Hepatocyte (in vitro differentiated cells): ENCODE data around the gene NIPAL3. TPM values are rescaled to one million over a fixed set of nuclear protein-coding genes. Genes with fewer than 3 reads are reported as not detected.
"Not testable (repeated sequence)": the region's sequence is repeated elsewhere in the genome, so short reads cannot be mapped to it uniquely, and the experiment has no call there.

Experiments used
- DNase-seq: peaks from one replicate; pipeline ENCODE4 v3.0.0-alpha.2; 2016; ENCODE audit warnings: low spot score
- H2AFZ ChIP-seq: fragments of 200-600 bp; sonication (generic); 2 replicates; pipeline ENCODE4 v1.6.0; 2016; ENCODE audit warnings: antibody characterized with exemption, mild to moderate bottlenecking
- H3K27ac ChIP-seq: fragments of 200-600 bp; sonication (generic); 2 replicates; pipeline ENCODE4 v1.5.1; 2016; ENCODE audit warnings: mild to moderate bottlenecking
- H3K27me3 ChIP-seq: fragments of 200-600 bp; sonication (generic); 2 replicates; pipeline ENCODE4 v1.6.1; 2016
- H3K36me3 ChIP-seq: fragments of 200-600 bp; sonication (generic); replicated peaks from 2 replicates; pipeline ENCODE4 v1.5.1; 2016; ENCODE audit warnings: low read depth; ENCODE audit not compliant: insufficient read depth
- H3K4me1 ChIP-seq: fragments of 200-600 bp; sonication (generic); 2 replicates; pipeline ENCODE4 v1.5.1; 2016; ENCODE audit warnings: mild to moderate bottlenecking, moderate library complexity; ENCODE audit not compliant: insufficient read depth
- H3K4me2 ChIP-seq: fragments of 200-600 bp; sonication (generic); 2 replicates; pipeline ENCODE4 v1.6.0; 2016
- H3K4me3 ChIP-seq: fragments of 200-600 bp; sonication (generic); 2 replicates; pipeline ENCODE4 v1.5.1; 2016; ENCODE audit warnings: mild to moderate bottlenecking
- H3K79me2 ChIP-seq: fragments of 200-600 bp; sonication (generic); 2 replicates; pipeline ENCODE4 v1.6.0; 2017; ENCODE audit warnings: mild to moderate bottlenecking
- H3K9me2 ChIP-seq: fragments of 200-600 bp; sonication (generic); replicated peaks from 2 replicates; pipeline ENCODE4 v1.6.0; 2017; ENCODE audit warnings: mild to moderate bottlenecking; ENCODE audit not compliant: insufficient read depth
- H3K9me3 ChIP-seq: fragments of 200-600 bp; sonication (generic); 2 replicates; pipeline ENCODE4 v1.5.1; 2016; ENCODE audit warnings: low read depth, mild to moderate bottlenecking
- H4K20me1 ChIP-seq: fragments of 200-600 bp; sonication (generic); 2 replicates; pipeline ENCODE4 v1.6.0; 2016; ENCODE audit warnings: mild to moderate bottlenecking; ENCODE audit not compliant: insufficient read depth, poor library complexity, severe bottlenecking
- EZH2 ChIP-seq: fragments of 200-600 bp; sonication (generic); IDR thresholded peaks from 2 replicates; pipeline ENCODE4 v1.6.1; 2016; ENCODE audit warnings: antibody characterized with exemption, mild to moderate bottlenecking, borderline replicate concordance
- EZH2phosphoT487 ChIP-seq: fragments of 200-600 bp; sonication (generic); IDR thresholded peaks from one replicate; pipeline ENCODE4 v1.6.1; 2018; ENCODE audit warnings: antibody characterized with exemption, mild to moderate bottlenecking, low read depth, moderate library complexity; ENCODE audit not compliant: unreplicated experiment, severe bottlenecking
- WGBS: methylation state at CpG from one replicate; pipeline ENCODE4 v1.1.6; 2016; ENCODE audit warnings: low lambda C conversion rate; ENCODE audit errors: missing lambda C conversion rate; 5-methylcytosine and 5-hydroxymethylcytosine counted together
- polyA plus RNA-seq: library from polyadenylated mRNA; unstranded; fragments of >200 nt; fragmentation: Nextera tagmentation; extraction: Ambion mirVana; gene quantifications from 2 replicates; pipeline ENCODE4 v1.2.1, GENCODE V29; 2016
- total RNA-seq: library from RNA; depleted of rRNA; stranded (reverse); fragments of >200 nt; gene quantifications from 2 replicates; pipeline ENCODE4 v1.2.3, GENCODE V29; 2014
- TF ChIP-seq, protein P1 (sequence below): fragments of 200-600 bp; sonication (generic); IDR thresholded peaks from 2 replicates; pipeline ENCODE4 v1.5.1; 2016; ENCODE audit warnings: antibody characterized with exemption, mild to moderate bottlenecking; ENCODE audit not compliant: poor library complexity

Gene NIPAL3
- total and polyA plus RNA-seq, 2 experiments from 2014 or later: 26.6 to 27.3 TPM

DNA sequence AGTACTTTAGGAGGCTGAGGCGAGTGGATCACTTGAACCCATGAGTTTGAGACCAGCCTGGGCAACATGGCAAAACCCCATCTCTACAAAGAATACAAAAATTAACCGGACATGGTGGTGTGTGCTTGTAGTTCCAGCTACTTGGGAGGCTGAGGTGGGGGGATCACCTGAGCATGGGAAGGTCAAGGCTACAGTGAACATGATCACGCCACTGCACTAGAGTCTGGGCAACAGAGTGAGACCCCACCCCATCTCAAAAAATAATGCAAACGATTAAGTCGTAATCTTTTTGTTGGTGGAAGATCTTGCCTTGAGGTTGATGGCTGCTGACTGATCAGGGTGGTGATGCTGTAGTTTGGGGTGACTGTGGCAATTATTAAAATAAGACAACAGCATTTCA, 93.3 kb downstream of the NIPAL3 start:
- H3K9me3 ChIP-seq: no peaks in the 10 kb centered on the region
- TF ChIP-seq EZH2 (no peak), EZH2phosphoT487 (no peak)
- TF ChIP-seq, protein P1, sequence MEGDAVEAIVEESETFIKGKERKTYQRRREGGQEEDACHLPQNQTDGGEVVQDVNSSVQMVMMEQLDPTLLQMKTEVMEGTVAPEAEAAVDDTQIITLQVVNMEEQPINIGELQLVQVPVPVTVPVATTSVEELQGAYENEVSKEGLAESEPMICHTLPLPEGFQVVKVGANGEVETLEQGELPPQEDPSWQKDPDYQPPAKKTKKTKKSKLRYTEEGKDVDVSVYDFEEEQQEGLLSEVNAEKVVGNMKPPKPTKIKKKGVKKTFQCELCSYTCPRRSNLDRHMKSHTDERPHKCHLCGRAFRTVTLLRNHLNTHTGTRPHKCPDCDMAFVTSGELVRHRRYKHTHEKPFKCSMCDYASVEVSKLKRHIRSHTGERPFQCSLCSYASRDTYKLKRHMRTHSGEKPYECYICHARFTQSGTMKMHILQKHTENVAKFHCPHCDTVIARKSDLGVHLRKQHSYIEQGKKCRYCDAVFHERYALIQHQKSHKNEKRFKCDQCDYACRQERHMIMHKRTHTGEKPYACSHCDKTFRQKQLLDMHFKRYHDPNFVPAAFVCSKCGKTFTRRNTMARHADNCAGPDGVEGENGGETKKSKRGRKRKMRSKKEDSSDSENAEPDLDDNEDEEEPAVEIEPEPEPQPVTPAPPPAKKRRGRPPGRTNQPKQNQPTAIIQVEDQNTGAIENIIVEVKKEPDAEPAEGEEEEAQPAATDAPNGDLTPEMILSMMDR: no peak
- H3K27ac ChIP-seq: no peak overlapping the region
- no peaks in the 10 kb centered on the region for H4K20me1 ChIP-seq
- DNase-seq: no peak
- 98% methylated on average over 5 of the region's 5 CpGs for WGBS
- H3K27me3 ChIP-seq: no peaks in the 10 kb centered on the region
- H3K4me3 ChIP-seq: no peak overlapping the region
- H3K79me2 ChIP-seq: peaks cover 30% of the 10 kb centered on the region
- H3K36me3 ChIP-seq: no peaks in the 10 kb centered on the region
- H3K4me1 ChIP-seq: no peaks in the 10 kb centered on the region
- H3K4me2 ChIP-seq: no peak overlapping the region
- H3K9me2 ChIP-seq: no peaks in the 10 kb centered on the region
- no peak overlapping the region for H2AFZ ChIP-seq

DNA sequence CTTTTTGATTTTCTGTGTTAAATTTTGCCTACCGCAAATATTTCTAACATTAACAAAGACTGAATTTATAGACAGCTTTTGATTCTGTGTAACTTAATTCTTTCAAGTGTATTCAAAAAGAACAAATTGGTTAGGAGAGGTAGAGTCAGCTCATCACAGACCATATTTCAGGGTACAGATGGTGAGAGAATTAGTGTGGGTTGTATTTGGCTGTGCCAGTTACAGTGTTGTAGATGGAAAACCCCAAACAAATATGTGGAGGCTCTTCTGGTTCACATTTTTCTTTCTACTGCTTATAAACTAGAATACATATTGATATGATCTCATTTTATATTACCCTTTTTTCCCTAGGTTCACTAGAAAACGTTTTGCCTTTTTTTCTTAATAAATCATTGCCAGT, 98.1 kb downstream of the NIPAL3 start:
- WGBS: 71% methylated on average over 2 of the region's 2 CpGs
- Histone ChIP-seq H3K4me1 (no peaks in the 10 kb centered on the region), H3K9me3 (no peaks in the 10 kb centered on the region), H3K27ac (no peak overlapping the region), H3K79me2 (peaks cover 3% of the 10 kb centered on the region), H3K4me3 (no peak overlapping the region), H2AFZ (no peak overlapping the region), H3K36me3 (no peaks in the 10 kb centered on the region), H3K4me2 (no peak overlapping the region), H3K9me2 (no peaks in the 10 kb centered on the region), H4K20me1 (no peaks in the 10 kb centered on the region), H3K27me3 (no peaks in the 10 kb centered on the region)
- TF ChIP-seq EZH2: no peak
- TF ChIP-seq, protein P1: no peak
- no peak for TF ChIP-seq EZH2phosphoT487
- DNase-seq: no peak

DNA sequence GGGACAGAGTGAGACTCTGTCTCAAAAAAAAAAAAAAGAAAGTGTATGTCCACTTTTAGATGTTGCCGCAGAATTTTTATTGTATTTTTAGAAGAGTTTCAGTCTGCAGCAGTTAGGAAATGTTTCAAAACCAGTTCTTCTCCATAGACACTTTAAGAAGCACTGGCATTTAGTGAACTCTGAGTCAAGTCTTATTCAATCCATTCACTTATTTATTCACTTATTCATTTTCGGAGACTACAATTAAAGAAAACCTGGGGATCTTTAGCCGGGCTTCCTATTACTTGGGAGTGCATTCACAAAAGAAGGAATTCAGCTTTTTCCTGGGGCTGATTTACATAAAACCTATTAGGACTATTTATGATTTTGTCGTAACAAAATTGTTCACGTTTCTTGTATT, 99.3 kb downstream of the NIPAL3 start:
- DNase-seq: no peak
- Histone ChIP-seq H4K20me1 (no peaks in the 10 kb centered on the region), H3K4me3 (no peak overlapping the region), H3K79me2 (no peaks in the 10 kb centered on the region), H3K9me2 (no peaks in the 10 kb centered on the region), H3K27ac (no peak overlapping the region), H3K36me3 (no peaks in the 10 kb centered on the region), H2AFZ (no peak overlapping the region), H3K27me3 (no peaks in the 10 kb centered on the region), H3K9me3 (no peaks in the 10 kb centered on the region), H3K4me1 (no peaks in the 10 kb centered on the region), H3K4me2 (no peak overlapping the region)
- 94% methylated on average over 5 of the region's 5 CpGs for WGBS
- TF ChIP-seq, protein P1: no peak
- TF ChIP-seq EZH2phosphoT487 (no peak), EZH2 (no peak)

DNA sequence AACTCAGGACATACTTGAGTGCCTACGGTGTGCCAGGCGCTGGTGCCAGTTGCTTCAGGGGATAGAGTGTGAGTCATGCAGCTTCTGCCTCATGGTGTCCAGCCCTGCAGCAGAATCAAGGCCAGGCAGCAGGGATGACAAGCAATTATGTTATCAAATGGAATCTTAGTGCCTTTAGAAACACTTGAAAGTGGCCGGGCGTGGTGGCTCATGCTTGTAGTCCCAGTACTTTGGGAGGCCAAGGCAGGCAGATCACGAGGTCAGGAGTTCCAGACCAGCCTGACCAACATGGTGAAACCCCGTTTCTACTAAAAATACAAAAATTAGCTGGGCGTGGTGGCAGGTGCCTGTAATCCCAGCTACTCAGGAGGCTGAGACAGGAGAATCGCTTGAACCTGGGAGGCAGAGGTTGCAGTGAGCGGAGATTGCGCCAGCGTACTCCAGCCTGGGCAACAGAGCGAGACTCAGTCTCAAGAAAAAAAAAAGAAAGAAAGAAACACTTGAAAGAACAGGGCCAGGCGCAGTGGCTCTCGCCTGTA, 100.1 kb downstream of the NIPAL3 start:
- H2AFZ ChIP-seq, H3K4me2 ChIP-seq: not testable (repeated sequence)
- 90% methylated on average over 14 of the region's 14 CpGs for WGBS

More for the DNA sequence above, 100.1 kb downstream of the NIPAL3 start:
- not testable (repeated sequence) for H3K4me3 ChIP-seq, DNase-seq, H3K4me1 ChIP-seq, H3K27me3 ChIP-seq, H3K27ac ChIP-seq, H3K79me2 ChIP-seq, H3K36me3 ChIP-seq, H3K9me3 ChIP-seq, H3K9me2 ChIP-seq, H4K20me1 ChIP-seq
